Anterior cingulate cortex (tissue), 58 donors: ENCODE results near the gene CABP1.

Source experiments
- DNase-seq, 58 donors: peaks; one replicate each; lab custom pipeline; 2025; lab: John Stamatoyannopoulos, UW

Gene CABP1

GRCh38 chr12:120689397-120690082 lies 49.1 kb downstream of the CABP1 start:
- DNase-seq = no peak

- DNase-seq = no peak
Measured at GRCh38 chr12:120690083-120690450, 49.6 kb downstream of the CABP1 start.

- no peak for DNase-seq
Measured at GRCh38 chr12:120690978-120691377, 50.6 kb downstream of the CABP1 start.

GRCh38 chr12:120692524-120693033 lies 52.2 kb downstream of the CABP1 start:
- DNase-seq = no peak

GRCh38 chr12:120693848-120694247 lies 53.4 kb downstream of the CABP1 start:
- no peak for DNase-seq

- DNase-seq = no peak
Measured at GRCh38 chr12:120696626-120697025, 56.2 kb downstream of the CABP1 start.

GRCh38 chr12:120697344-120697743 lies 56.9 kb downstream of the CABP1 start:
- no peak for DNase-seq

- DNase-seq = no peak
Measured at GRCh38 chr12:120698665-120699064, 58.2 kb downstream of the CABP1 start.

GRCh38 chr12:120699553-120699952 lies 59.1 kb downstream of the CABP1 start:
- DNase-seq = no peak

- peak in 1 of 58 donors; percentile 23 for DNase-seq
Measured at GRCh38 chr12:120700886-120701285, 60.5 kb downstream of the CABP1 start.

- no peak for DNase-seq
Measured at GRCh38 chr12:120702637-120703036, 62.2 kb downstream of the CABP1 start.

- DNase-seq = no peak
Measured at GRCh38 chr12:120703311-120703942, 63.0 kb downstream of the CABP1 start.

GRCh38 chr12:120705618-120706017 lies 65.2 kb downstream of the CABP1 start:
- DNase-seq = no peak

GRCh38 chr12:120706029-120706428 lies 65.6 kb downstream of the CABP1 start:
- DNase-seq = no peak

GRCh38 chr12:120708651-120709050 lies 68.2 kb downstream of the CABP1 start:
- DNase-seq = no peak

GRCh38 chr12:120710031-120710804 lies 69.8 kb downstream of the CABP1 start, which contains the start of gene UNC119B:
UNC119B (plus strand) TSS chr12:120710458; CDS start chr12:120710475, 17 bp downstream.
- peak in 53 of 58 donors; percentile 12 to 78 (median 57) for DNase-seq

- peak in 10 of 58 donors; percentile 5 to 39 (median 26) for DNase-seq
Measured at GRCh38 chr12:120710805-120711296, 70.4 kb downstream of the CABP1 start.

- DNase-seq = peak in 2 of 58 donors; percentile 8 to 23
Measured at GRCh38 chr12:120711411-120711810, 71.0 kb downstream of the CABP1 start.

- no peak for DNase-seq
Measured at GRCh38 chr12:120712610-120713009, 72.2 kb downstream of the CABP1 start.

- peak in 49 of 58 donors; percentile 5 to 78 (median 47) for DNase-seq
Measured at GRCh38 chr12:120713861-120714482, 73.5 kb downstream of the CABP1 start.
